ENCODE measurements around the gene GAMT.
"Not testable (repeated sequence)": the region's sequence is repeated elsewhere in the genome, so short reads cannot be mapped to it uniquely, and the experiment has no call there.

Gene GAMT

GRCh38 chr19:1401138-1401888, at the start of gene GAMT:
Gene GAMT (minus strand): TSS chr19:1401542. CDS start chr19:1401476, 66 bp downstream.
- peak; percentile 56 for DNase-seq

DNA sequence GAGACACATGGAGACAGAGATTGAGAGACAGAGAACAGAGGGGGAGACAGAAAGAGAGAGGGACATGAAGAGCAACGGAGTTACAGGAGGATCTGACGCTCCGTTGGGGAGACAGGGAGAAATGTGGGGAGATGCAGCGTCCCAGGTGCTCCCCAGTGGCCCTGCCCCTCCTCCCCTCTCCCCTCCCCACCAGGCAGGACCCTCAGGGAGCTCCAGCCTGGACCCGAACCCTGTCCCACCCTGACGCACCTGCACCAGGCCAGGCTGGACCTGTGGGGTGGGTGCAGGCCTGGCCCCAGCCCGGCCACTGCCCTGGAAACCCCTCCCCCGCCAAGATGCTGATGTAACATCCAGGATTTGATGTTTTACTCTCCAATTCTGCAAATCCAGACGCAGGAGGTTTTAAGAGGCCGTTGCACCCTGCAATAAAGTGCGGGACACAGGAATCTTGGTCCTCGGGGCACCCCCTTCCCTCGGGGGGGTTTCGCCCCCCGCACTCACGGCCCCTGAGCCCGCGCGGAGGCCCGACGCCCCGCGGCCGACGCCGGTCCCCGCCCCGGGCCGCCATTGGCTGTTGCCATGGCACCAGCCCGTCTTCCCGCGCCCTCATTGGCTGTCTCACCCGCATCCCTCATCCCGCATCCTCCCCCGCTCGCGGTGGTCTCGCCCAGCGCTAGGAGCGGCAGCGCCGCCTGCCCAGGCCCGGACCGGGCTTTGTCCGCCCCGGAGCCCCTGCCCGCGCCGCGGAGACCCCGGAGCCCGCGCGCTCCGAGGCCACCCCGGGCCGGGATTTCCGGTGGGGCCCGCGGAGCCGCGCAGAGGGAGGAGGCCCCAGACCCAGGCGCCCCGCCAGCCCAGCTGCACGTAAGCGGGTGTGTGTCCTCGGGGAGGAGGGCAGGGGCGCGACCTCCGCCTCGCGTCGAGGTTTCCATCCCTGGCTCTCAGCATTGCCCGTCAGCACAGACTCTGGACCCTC, 48.4 kb upstream of the GAMT start, which contains the start of gene APC2:
APC2 (plus strand) TSS at position 655 of the 976 bp plus-strand sequence. CDS start 2,881 bp downstream, outside the sequence.
- no peak for DNase-seq

GRCh38 chr19:1447944-1448343, 46.6 kb upstream of the GAMT start:
- no peak for DNase-seq

- DNase-seq: no peak
Measured at GRCh38 chr19:1447504-1447903, 46.2 kb upstream of the GAMT start.

DNA sequence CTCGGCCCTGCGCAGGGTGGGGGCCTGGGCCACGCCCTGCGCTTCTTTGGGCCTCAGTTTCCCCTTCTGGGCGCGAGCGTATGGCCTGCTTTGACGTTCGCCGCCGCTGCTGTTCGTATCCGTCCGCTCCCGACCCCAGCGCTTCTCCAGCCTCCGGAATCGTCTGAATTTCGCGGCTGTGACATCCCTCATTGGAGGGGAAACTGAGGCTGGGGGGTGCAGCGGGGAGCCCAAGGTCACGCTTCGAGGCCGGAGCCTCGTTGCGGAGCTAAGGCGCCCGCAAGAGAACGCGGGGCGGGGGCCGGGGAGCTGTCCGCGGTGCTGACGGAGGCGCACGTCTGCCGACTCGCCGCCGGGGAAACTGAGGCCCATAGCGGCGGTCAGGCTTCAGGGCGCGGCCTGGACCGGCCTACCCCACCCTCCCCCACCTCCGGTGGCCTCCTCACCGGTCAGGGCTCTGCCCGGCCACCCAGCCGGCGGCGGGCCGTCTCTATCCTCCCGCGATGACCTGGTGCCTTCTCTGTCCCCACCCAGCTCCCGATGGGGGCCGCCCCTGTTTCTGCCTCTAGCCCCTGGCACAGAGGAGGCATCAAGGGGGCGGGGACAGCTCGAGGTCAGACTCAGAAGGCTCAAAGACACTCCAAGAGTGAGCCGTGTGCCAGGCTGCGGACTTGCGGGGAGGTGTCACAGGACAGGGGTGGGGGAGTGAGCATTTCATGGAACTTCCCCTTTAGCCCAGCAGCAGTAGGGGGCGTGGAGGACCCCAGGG, 45.6 kb upstream of the GAMT start:
- no peak for DNase-seq

GRCh38 chr19:1445932-1446712, 44.8 kb upstream of the GAMT start:
- DNase-seq: no peak

DNA sequence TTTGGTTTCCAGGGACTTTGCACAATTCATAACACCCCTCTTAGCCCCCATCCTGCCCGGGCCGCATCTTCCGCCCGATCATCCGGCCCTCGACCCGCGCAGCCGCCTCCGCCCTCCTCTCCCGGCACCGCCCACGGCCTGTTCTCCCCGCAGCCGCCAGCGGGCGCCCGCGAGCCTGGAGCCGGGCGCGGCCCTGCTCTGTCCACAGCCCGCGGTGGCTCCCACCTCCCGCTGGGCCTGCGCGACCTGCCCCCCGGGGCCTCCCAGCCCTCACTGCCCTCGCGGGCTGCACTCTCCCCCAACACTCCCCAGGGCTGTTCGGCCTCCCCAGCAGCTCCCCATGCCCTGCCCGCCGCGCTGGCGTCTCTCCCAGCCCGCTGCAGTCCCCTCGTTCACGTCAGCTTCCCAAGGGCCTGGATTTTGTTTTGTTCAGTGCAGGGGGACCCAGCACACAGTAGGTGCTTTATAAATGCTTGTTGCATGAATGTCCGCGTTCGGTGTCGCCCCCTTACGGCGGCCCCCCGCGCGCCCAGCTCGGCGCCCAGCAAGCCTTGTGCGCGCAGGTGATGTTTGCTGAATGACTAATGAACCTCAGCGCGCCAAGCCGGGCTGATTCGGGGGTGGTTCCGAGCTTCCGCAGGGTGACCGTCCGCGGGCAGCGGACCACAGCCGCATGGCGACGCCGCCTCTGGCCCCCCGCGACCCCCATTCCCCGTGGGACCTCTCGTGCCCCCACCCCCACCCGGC, 44.0 kb upstream of the GAMT start:
- peak; percentile 71 for DNase-seq

DNA sequence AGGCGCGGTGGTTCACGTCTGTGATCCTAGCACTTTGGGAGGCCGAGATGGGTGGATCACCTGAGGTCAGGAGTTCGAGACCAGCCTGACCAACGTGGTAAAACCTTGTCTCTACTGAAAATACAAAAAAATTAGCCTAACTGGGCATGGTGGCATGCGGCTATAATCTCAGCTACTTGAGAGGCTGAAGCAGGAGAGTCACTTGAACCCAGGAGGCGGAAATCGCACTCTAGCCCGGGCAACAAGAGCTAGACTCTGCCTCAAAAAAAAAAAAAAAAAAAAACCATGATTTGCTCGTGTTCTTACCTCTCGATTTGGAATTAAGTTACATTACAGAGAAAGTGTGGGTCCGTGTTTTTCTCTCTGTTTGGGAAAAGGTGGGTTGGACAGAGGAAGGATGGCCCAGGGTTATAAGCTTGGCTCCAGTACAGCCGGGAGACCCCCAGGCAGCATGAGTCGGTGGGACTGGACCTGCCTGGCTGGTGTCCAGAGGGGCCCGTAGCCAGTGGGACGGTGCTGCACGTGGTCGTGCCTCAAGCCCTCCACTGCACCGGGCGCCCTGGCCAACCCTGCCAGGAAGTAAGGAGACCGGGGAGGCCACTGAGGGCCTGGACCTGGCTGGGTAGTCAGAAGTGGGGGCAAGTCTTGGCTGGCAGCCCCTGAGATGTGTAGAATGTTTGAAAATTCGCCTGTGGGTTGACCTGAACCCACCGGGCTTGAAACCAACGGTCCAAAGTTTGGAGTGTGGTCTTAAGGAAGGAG, 40.5 kb upstream of the GAMT start:
- no peak for DNase-seq

- no peak for DNase-seq
Measured at GRCh38 chr19:1441022-1441426, 39.7 kb upstream of the GAMT start.

DNA sequence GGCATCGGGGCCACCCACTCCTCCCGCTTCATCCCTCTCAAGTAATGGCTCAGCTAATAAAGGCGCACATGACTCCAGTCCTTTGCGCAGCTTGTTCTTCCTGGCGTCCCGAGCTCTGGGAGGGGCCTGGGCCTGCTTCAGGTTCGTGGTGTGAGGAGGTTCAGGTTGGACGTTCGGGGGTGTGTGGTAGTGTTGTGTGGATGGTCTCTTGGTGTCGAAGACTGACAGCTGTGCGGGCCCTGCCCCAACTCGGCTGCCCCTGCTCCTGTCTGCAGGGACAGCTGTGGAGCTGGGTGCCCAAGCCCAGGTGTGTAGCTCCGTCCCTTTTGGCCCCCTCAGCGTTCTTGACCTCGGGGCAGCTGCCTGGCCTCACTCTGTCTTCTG, 39.1 kb upstream of the GAMT start:
- no peak for DNase-seq

GRCh38 chr19:1439525-1440417, 38.4 kb upstream of the GAMT start:
- not testable (repeated sequence) for DNase-seq

DNA sequence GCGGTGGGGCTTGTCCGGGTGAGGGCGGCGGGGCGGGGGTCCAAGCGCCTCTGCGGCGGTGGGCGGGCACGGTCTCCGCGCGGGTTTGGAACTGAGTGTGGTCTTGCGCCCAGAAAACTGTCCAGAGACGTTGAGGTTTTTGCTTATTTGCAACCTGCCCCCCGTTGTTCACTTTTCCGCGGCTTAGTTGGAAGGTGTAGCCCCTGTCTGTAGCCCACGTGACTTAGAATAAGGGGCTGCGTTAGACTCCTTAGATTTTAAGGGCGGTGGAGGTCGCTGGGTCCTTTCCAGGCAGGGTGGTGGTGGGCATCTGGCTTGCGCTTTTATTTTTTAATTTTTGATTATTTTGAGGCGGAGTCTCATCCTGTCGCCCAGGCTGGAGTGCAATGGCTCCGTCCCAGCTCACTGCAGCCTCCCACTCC, 37.6 kb upstream of the GAMT start:
- DNase-seq: no peak

DNA sequence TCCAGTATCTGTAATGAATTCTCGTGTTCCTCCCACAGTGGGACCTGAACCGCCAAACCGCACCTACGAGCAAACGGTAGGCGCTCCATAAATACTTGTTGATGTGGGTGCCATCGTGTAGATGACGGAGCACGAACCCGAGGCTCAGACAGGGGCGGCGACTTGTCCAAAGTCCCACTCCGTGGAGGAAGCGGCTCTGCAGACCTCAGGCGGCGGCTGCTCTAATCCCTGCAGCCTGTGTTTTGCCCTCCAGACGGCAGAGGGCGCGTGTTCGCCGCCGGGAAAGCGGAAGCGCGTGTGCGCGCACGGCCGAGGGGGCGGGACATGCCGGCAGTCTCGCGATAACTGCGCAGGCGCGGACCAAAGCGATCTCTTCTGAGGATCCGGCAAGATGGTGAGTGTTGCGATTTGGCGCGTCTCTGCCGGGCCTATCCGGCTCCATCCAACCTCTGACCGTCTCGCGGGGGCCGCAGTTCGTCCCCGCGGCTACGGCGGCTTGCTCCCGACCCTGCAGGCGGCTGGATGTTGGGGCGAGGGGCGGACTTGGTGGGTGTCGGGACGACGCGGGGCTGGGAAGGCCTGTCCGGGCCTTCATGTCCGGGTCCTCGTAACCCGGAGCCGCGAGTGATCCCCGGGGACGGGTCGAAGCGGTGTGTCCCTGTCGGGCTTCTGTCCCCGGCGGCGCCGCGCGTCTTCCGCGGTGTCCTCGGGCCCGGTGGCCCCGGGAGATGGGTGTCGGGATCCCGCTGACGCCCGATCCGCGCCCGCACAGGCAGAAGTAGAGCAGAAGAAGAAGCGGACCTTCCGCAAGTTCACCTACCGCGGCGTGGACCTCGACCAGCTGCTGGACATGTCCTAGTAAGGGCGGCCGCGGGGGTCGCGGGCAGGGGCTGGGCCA, 36.9 kb upstream of the GAMT start, which contains the start of gene RPS15:
RPS15 (plus strand) TSS at position 362 of the 898 bp plus-strand sequence; CDS start at position 392, 30 bp downstream.
- peak; percentile 94 for DNase-seq

DNA sequence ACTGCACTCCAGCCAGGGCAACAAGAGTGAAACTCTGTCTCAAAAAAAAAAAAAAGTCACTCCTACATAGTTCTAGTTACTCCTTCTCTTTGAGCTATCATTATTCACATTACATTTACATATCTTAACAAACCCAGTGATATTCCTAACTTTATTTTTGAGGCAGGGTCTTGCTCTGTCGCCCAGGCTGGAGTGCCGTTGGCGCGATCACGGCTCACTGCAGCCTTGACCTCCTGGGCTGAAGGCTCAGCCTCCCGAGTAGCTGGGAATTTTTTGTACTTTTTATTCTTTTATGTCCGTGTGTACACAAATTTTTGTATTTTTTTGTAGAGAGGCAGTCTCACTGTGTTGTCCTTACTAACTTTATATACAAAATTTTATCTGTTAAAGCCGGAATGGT, 36.3 kb upstream of the GAMT start:
- DNase-seq: no peak

GRCh38 chr19:1435378-1435989, 34.1 kb upstream of the GAMT start:
- DNase-seq: no peak

GRCh38 chr19:1434577-1435060, 33.3 kb upstream of the GAMT start:
- no peak for DNase-seq

GRCh38 chr19:1434040-1434366, 32.7 kb upstream of the GAMT start:
- DNase-seq: no peak
